DND-41 (cell line): ENCODE measurements around the gene CUL3.
"Not testable (repeated sequence)": the region's sequence is repeated elsewhere in the genome, so short reads cannot be mapped to it uniquely, and the experiment has no call there.

Experiments used
- ATAC-seq: fragments of 200-7000 bp; cut with Tn5 transposase; 3 replicates; pipeline ENCODE4 v1.9.1; 2021; ENCODE audit warnings: low read depth; ENCODE audit not compliant: insufficient read depth
- DNase-seq: peaks from one replicate; pipeline ENCODE4 v3.0.0-alpha.2; 2020
- H2AFZ ChIP-seq: 2 replicates; pipeline ENCODE4 v1.6.0; 2012; ENCODE audit warnings: low read depth, low read length
- H3K27ac ChIP-seq: 2 replicates; pipeline ENCODE4 v1.5.1; 2012; ENCODE audit warnings: low read length, inconsistent platforms
- H3K27me3 ChIP-seq: fragments of 200-600 bp; sonication (generic); 2 replicates; pipeline ENCODE4 v1.6.0; 2012; ENCODE audit warnings: low read length, mild to moderate bottlenecking, inconsistent platforms; ENCODE audit not compliant: insufficient read depth, poor library complexity
- H3K36me3 ChIP-seq: 2 replicates; pipeline ENCODE4 v1.5.1; 2012; ENCODE audit warnings: low read length, inconsistent platforms; ENCODE audit not compliant: insufficient read depth
- H3K4me1 ChIP-seq: 2 replicates; pipeline ENCODE4 v1.5.1; 2012; ENCODE audit warnings: mild to moderate bottlenecking, low read length; ENCODE audit not compliant: insufficient read depth
- H3K4me2 ChIP-seq: 2 replicates; pipeline ENCODE4 v1.6.0; 2012; ENCODE audit warnings: mild to moderate bottlenecking, moderate library complexity, low read length, inconsistent platforms; ENCODE audit not compliant: insufficient read depth
- H3K4me3 ChIP-seq, 2 experiments: fragments of 200-600 bp in 1 of 2; shearing (Covaris generic) in 1 of 2; 2 replicates each; pipeline ENCODE4 v1.5.1; 2012 to 2016; ENCODE audit warnings: inconsistent platforms in 2 of 2, low read length in 2 of 2, mild to moderate bottlenecking in 2 of 2, low read depth in 1 of 2, moderate library complexity in 1 of 2
- H3K79me2 ChIP-seq: 2 replicates; pipeline ENCODE4 v1.6.0; 2012; ENCODE audit warnings: low read length, inconsistent platforms; ENCODE audit not compliant: insufficient read depth
- H3K9ac ChIP-seq: 2 replicates; pipeline ENCODE4 v1.6.0; 2012; ENCODE audit warnings: low read depth, mild to moderate bottlenecking, inconsistent platforms, low read length, moderate library complexity
- H3K9me3 ChIP-seq: 2 replicates; pipeline ENCODE4 v1.5.1; 2012; ENCODE audit warnings: low read length, moderate library complexity, mild to moderate bottlenecking, inconsistent platforms; ENCODE audit not compliant: insufficient read depth, severe bottlenecking
- H4K20me1 ChIP-seq: 2 replicates; pipeline ENCODE4 v1.6.0; 2012; ENCODE audit warnings: low read length; ENCODE audit not compliant: insufficient read depth
- CTCF ChIP-seq: IDR thresholded peaks from 2 replicates; pipeline ENCODE4 v1.5.1; 2012; ENCODE audit warnings: borderline replicate concordance, low read length, moderate library complexity, mild to moderate bottlenecking; ENCODE audit not compliant: poor library complexity, severe bottlenecking; ENCODE audit errors: extremely low read depth
- EZH2 ChIP-seq: IDR thresholded peaks from 3 replicates; pipeline ENCODE4 v1.6.1; 2012; ENCODE audit warnings: borderline replicate concordance, low read depth, mild to moderate bottlenecking, moderate library complexity, low read length, inconsistent platforms; ENCODE audit not compliant: severe bottlenecking

CUL3 gene

GRCh38 chr2:224523626-224524577 lies 61.3 kb downstream of the CUL3 start:
- Histone ChIP-seq H3K4me3 (no peak overlapping the region), H3K27me3 (no peaks in the 10 kb centered on the region), H3K4me2 (no peak overlapping the region), H3K9me3 (no peaks in the 10 kb centered on the region), H3K36me3 (peaks cover 20% of the 10 kb centered on the region; the same call in 1 of the 2 replicates), H4K20me1 (peaks cover 53% of the 10 kb centered on the region), H2AFZ (no peak overlapping the region), H3K4me1 (no peaks in the 10 kb centered on the region; the same call in 1 of the 2 replicates), H3K9ac (no peak overlapping the region), H3K27ac (no peak overlapping the region), H3K79me2 (peaks cover 99% of the 10 kb centered on the region)
- TF ChIP-seq CTCF (no peak), EZH2 (no peak)
- no peak for ATAC-seq
- DNase-seq = no peak

GRCh38 chr2:224522483-224522882 lies 62.7 kb downstream of the CUL3 start:
- not testable (repeated sequence) for H3K9ac ChIP-seq, H3K4me3 ChIP-seq, H3K4me2 ChIP-seq, H2AFZ ChIP-seq, H3K4me1 ChIP-seq, H3K27me3 ChIP-seq, H3K9me3 ChIP-seq, ATAC-seq, DNase-seq, H3K27ac ChIP-seq
- peaks cover 13% of the 10 kb centered on the region; the same call in 1 of the 2 replicates for H3K36me3 ChIP-seq
- peaks cover 99% of the 10 kb centered on the region for H3K79me2 ChIP-seq
- peaks cover 47% of the 10 kb centered on the region for H4K20me1 ChIP-seq

GRCh38 chr2:224520064-224520463 lies 65.1 kb downstream of the CUL3 start:
- H3K4me2 ChIP-seq = no peak overlapping the region
- no peak overlapping the region for H3K27ac ChIP-seq

More at GRCh38 chr2:224520064-224520463, 65.1 kb downstream of the CUL3 start:
- no peaks in the 10 kb centered on the region; the same call in 1 of the 2 replicates for H3K4me1 ChIP-seq
- H3K4me3 ChIP-seq = no peak overlapping the region
- peaks cover 98% of the 10 kb centered on the region for H3K79me2 ChIP-seq
- H2AFZ ChIP-seq = no peak overlapping the region
- ATAC-seq (peak; percentile 42), DNase-seq (no peak)
- peaks cover 50% of the 10 kb centered on the region for H4K20me1 ChIP-seq
- TF ChIP-seq CTCF (no peak), EZH2 (no peak)
- no peaks in the 10 kb centered on the region for H3K9me3 ChIP-seq
- peaks cover 10% of the 10 kb centered on the region; the same call in 1 of the 2 replicates for H3K36me3 ChIP-seq
- H3K27me3 ChIP-seq = no peaks in the 10 kb centered on the region
- no peak overlapping the region for H3K9ac ChIP-seq
